ENCODE results near the gene CLPTM1L.

Gene CLPTM1L

GRCh38 chr5:1315709-1316587 lies 29.0 kb downstream of the CLPTM1L start:
- DNase-seq: peak; percentile 17 to 43
- Histone ChIP-seq H3K4me3 (no peak overlapping the region), H3K9me3 (no peaks in the 10 kb centered on the region), H3K27me3 (peaks cover 0 to 13% of the 10 kb centered on the region in 2 donors), H3K27ac (no peak overlapping the region), H3K4me1 (peaks cover 0 to 7% (median 2%) of the 10 kb centered on the region in 4 donors), H3K36me3 (peaks cover 35 to 39% (median 36%) of the 10 kb centered on the region in 3 donors)
- intact Hi-C loops (cut with DNase I; ENCODE audit: low total_unique reads): no loop called here
- TF ChIP-seq CTCF (IDR thresholded peaks at IDR 0.05): no peak

GRCh38 chr5:1315018-1315708 lies 29.7 kb downstream of the CLPTM1L start:
- H3K36me3 ChIP-seq: peaks cover 27 to 31% (median 28%) of the 10 kb centered on the region in 3 donors
- no peak for TF ChIP-seq CTCF (IDR thresholded peaks at IDR 0.05)
- H3K27ac ChIP-seq: no peak overlapping the region
- H3K9me3 ChIP-seq: no peaks in the 10 kb centered on the region
- peaks cover 0 to 20% of the 10 kb centered on the region in 2 donors for H3K27me3 ChIP-seq
- DNase-seq: peak; percentile 11 to 53
- intact Hi-C loops (cut with DNase I; ENCODE audit: low total_unique reads): no loop called here
- peaks cover 0 to 7% (median 2%) of the 10 kb centered on the region in 4 donors for H3K4me1 ChIP-seq
- no peak overlapping the region for H3K4me3 ChIP-seq

- H3K9me3 ChIP-seq: no peaks in the 10 kb centered on the region
- H3K27ac ChIP-seq: no peak overlapping the region
- H3K4me1 ChIP-seq: peaks cover 0 to 7% (median 2%) of the 10 kb centered on the region in 4 donors
- peaks cover 0 to 23% of the 10 kb centered on the region in 2 donors for H3K27me3 ChIP-seq
- peak in 1 of 2 donors; percentile 57 for DNase-seq
- peaks cover 21 to 25% (median 22%) of the 10 kb centered on the region in 3 donors for H3K36me3 ChIP-seq
- intact Hi-C loops (cut with DNase I; ENCODE audit: low total_unique reads): no loop called here
- no peak overlapping the region for H3K4me3 ChIP-seq
- no peak for TF ChIP-seq CTCF (IDR thresholded peaks at IDR 0.05)
Measured at GRCh38 chr5:1314564-1314982, 30.3 kb downstream of the CLPTM1L start.

GRCh38 chr5:1312993-1313833 lies 31.7 kb downstream of the CLPTM1L start:
- Histone ChIP-seq H3K4me3 (no peak overlapping the region), H3K36me3 (peaks cover 8 to 12% (median 9%) of the 10 kb centered on the region in 3 donors), H3K27ac (no peak overlapping the region), H3K4me1 (peaks cover 0 to 7% (median 2%) of the 10 kb centered on the region in 4 donors), H3K27me3 (peaks cover 0 to 27% of the 10 kb centered on the region in 2 donors), H3K9me3 (no peaks in the 10 kb centered on the region)
- no peak for TF ChIP-seq CTCF (IDR thresholded peaks at IDR 0.05)
- peak in 1 of 2 donors; percentile 48 for DNase-seq
- intact Hi-C loops (cut with DNase I; ENCODE audit: low total_unique reads): no loop called here

GRCh38 chr5:1312206-1312605 lies 32.7 kb downstream of the CLPTM1L start:
- H3K9me3 ChIP-seq: no peaks in the 10 kb centered on the region
- no peak overlapping the region for H3K4me3 ChIP-seq
- H3K27ac ChIP-seq: no peak overlapping the region
- TF ChIP-seq CTCF (IDR thresholded peaks at IDR 0.05): no peak
- H3K4me1 ChIP-seq: peaks cover 0 to 7% (median 2%) of the 10 kb centered on the region in 4 donors
- H3K27me3 ChIP-seq: peaks cover 0 to 27% of the 10 kb centered on the region in 2 donors
- DNase-seq: no peak
- intact Hi-C loops (cut with DNase I; ENCODE audit: low total_unique reads): no loop called here
- peaks cover 0 to 1% (median 0%) of the 10 kb centered on the region in 3 donors for H3K36me3 ChIP-seq
